ENCODE measurements around the gene BLACAT1. TPM values are rescaled to one million over a fixed set of nuclear protein-coding genes. Genes with fewer than 3 reads are reported as not detected.
A peak's percentile ranks its signal among the peaks of the same experiment; 100 is the strongest.

Gene BLACAT1
- total RNA-seq, 1 experiment from 2014 or later: 0.87 TPM

- in situ Hi-C loops (cut with HindIII; ENCODE audit: low pct_unique_long_range_greater_than_20kb, low sequenced_read_pairs): no loop called here
These were observed 17.6 kb upstream of the BLACAT1 start for GRCh38 chr1:205473475-205473874.

GRCh38 chr1:205472737-205473441 is 17.0 kb upstream of the BLACAT1 start:
- DNase-seq (ENCODE audit: low read depth, low spot score): no peak
- in situ Hi-C loops (cut with HindIII; ENCODE audit: low pct_unique_long_range_greater_than_20kb, low sequenced_read_pairs): no loop called here

More at GRCh38 chr1:205473475-205473874, 17.6 kb upstream of the BLACAT1 start:
- DNase-seq (ENCODE audit: low read depth, low spot score): no peak

GRCh38 chr1:205470131-205470530 is 14.3 kb upstream of the BLACAT1 start:
- no peak for DNase-seq (ENCODE audit: low read depth, low spot score)
- in situ Hi-C loops (cut with HindIII; ENCODE audit: low pct_unique_long_range_greater_than_20kb, low sequenced_read_pairs): no loop called here

DNA sequence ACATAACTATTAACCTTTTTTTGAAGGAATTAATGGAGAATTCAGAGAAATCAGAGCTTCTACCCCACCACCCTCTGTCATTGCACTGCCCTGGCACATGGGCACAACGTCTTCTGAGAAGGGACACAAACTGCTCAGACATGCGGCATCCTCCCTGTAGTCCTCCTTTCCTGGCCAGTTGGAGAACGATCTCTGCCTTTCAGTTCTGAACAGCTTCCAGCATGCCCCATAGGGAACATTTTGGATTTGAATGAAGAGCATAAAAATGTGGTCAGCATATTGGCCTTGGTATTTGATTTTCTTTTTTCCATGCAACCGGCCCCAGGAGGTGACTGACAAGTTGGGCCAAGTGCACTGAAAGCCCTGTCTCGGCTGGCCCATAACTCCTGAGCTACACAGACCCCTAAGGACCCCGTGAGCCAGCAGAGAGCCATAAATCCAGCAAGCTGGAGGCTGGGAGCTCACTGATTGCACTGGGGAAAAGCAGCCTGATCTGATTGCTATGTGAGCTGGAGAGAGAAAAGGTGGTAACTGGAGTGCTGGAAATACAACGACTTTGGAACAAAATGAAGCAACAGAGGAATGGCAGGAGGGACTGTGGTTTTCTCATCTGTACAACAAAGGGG is 10.9 kb upstream of the BLACAT1 start:
- in situ Hi-C loops (cut with HindIII; ENCODE audit: low pct_unique_long_range_greater_than_20kb, low sequenced_read_pairs): no loop called here
- DNase-seq (ENCODE audit: low read depth, low spot score): no peak

- in situ Hi-C loops (cut with HindIII; ENCODE audit: low pct_unique_long_range_greater_than_20kb, low sequenced_read_pairs): no loop called here
- no peak for DNase-seq (ENCODE audit: low read depth, low spot score)
These were observed 9.5 kb upstream of the BLACAT1 start for GRCh38 chr1:205465392-205465791.

GRCh38 chr1:205458777-205459566 is 3.1 kb upstream of the BLACAT1 start:
- in situ Hi-C loops (cut with HindIII; ENCODE audit: low pct_unique_long_range_greater_than_20kb, low sequenced_read_pairs): no loop called here
- peak; percentile 63 for DNase-seq (ENCODE audit: low read depth, low spot score)

DNA sequence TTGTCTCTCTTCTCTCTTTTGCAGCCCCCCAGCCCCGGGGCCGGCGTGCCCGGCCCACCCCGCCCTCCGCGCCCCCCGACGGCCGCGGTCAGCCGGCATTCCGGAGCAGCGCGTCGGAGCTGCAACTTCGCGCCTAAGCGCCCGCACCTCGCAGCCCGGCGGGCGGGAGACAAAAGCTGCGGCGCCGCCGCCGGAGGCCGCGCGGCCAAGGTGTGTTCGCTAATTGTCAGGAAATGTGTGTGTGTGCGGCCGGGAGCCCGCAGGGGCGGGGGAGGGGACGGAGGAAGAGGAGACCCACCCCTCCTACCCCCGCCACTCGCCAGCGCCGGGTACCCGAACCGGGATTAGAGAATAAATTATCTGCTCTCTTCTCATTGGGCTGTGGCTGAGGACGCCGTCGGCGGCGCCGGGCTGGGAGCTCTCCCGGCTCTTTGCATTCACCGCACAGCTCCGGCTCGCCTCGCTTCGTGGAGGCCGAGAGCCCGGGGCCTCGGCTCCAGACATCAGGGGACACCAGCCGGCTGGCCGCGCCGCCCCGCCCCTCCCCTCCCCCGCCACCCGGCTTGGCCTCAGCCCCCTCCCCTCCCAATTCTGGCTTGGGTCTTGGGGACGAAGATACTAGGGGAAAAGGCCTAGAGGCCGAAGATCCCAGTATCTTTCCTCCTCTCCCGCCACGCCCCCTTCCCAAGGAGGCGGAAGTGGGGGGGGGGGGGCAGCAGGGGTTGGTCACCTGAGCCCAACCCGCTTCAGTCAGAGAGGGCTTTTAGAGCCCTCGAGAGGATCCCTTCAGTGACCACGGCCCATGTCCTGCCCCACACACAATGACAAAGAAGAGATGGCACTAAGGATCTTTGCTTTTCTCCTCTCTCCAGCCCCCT is 1.3 kb upstream of the BLACAT1 start:
- no peak for DNase-seq (ENCODE audit: low read depth, low spot score)
- in situ Hi-C loops (cut with HindIII; ENCODE audit: low pct_unique_long_range_greater_than_20kb, low sequenced_read_pairs): no loop called here

GRCh38 chr1:205456383-205456867 is 580 bp upstream of the BLACAT1 start:
- in situ Hi-C loops (cut with HindIII; ENCODE audit: low pct_unique_long_range_greater_than_20kb, low sequenced_read_pairs): no loop called here
- no peak for DNase-seq (ENCODE audit: low read depth, low spot score)

- in situ Hi-C loops (cut with HindIII; ENCODE audit: low pct_unique_long_range_greater_than_20kb, low sequenced_read_pairs): no loop called here
- DNase-seq (ENCODE audit: low read depth, low spot score): no peak
These were observed 926 bp downstream of the BLACAT1 start for GRCh38 chr1:205454903-205455335.

DNA sequence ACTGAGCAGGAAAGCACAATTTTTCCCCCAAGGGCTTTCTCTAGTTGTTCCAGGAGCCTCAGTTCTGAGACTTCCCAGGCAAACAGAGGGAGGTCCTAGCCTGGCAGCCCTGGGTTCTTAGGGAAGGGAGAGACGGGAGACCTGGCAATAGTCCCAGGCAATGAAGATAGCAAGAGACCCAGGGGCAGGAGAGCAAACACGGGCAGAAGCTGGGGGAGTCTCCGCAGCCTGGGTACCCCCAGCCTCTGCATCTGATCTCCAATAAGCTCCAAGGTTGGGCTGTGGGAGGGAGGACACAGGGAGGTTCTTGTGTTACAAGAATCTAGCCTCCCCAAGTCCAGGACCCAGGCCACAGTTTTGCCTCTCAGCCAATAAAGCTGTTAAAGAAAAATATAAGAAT is 2.4 kb downstream of the BLACAT1 start:
- in situ Hi-C loops (cut with HindIII; ENCODE audit: low pct_unique_long_range_greater_than_20kb, low sequenced_read_pairs): no loop called here
- no peak for DNase-seq (ENCODE audit: low read depth, low spot score)

DNA sequence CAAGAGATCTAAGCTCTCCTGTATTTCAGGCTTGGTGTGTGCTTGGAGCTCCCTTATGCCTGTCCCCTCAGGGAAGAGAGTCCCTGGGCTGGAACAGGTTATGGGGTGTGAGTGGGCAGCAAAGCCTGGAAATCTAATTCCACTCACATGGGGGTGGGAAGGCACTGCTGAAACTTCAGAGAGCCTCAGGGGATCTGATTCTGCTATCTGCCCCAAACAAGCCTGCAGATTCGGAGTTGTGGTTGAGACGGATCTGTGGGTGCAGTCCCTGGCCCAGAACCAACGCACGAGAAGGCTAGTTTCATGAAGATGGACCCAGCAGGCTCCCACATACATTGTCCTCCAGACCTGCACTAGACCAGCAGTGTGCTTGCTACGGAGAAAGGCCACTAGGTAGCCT is 2.9 kb downstream of the BLACAT1 start:
- in situ Hi-C loops (cut with HindIII; ENCODE audit: low pct_unique_long_range_greater_than_20kb, low sequenced_read_pairs): no loop called here
- no peak for DNase-seq (ENCODE audit: low read depth, low spot score)

DNA sequence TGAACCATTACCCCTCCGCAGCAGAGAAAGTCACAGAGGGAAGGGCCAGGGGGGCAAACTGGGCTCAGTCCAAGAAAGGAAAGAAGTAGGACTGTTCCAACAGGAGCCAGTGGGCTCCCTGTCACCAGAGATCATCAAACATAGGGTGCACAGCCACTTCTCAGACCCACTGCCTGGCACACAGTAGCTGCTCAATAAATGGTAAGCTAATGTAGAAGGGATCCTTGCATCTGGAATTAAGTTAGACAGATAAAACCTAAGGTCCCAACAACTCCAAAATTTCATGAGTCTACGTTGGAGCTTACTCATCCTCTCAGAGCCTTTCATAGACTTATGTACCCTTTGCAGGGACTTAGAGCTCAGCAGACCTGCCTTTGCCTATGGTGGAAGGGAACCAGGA is 3.5 kb downstream of the BLACAT1 start:
- in situ Hi-C loops (cut with HindIII; ENCODE audit: low pct_unique_long_range_greater_than_20kb, low sequenced_read_pairs): no loop called here
- no peak for DNase-seq (ENCODE audit: low read depth, low spot score)

GRCh38 chr1:205451759-205452164 is 4.1 kb downstream of the BLACAT1 start:
- no peak for DNase-seq (ENCODE audit: low read depth, low spot score)
- in situ Hi-C loops (cut with HindIII; ENCODE audit: low pct_unique_long_range_greater_than_20kb, low sequenced_read_pairs): no loop called here

DNA sequence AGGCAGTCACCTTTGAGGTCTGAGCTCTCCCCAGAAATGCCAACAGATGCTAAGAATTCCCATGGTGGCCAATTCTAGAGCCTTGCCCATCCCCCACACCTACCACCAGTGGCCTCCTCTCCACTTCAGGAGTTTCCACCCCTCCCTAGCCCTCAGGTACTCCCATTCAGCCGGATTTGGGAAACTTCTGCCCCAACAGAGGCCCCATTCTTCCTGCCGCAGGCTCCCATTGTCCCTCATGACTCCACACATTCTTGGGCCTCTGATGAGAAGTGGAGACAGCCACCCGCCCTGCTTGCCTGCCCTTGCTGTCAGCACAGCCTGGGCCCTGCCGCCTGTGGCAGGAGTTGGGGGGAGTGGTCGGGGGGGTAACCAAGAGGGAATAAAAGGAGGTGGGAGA is 4.6 kb downstream of the BLACAT1 start:
- DNase-seq (ENCODE audit: low read depth, low spot score): peak; percentile 75
- in situ Hi-C loops (cut with HindIII; ENCODE audit: low pct_unique_long_range_greater_than_20kb, low sequenced_read_pairs): no loop called here

GRCh38 chr1:205450448-205450847 is 5.4 kb downstream of the BLACAT1 start:
- DNase-seq (ENCODE audit: low read depth, low spot score): no peak
- in situ Hi-C loops (cut with HindIII; ENCODE audit: low pct_unique_long_range_greater_than_20kb, low sequenced_read_pairs): no loop called here

GRCh38 chr1:205449750-205450443 is 5.9 kb downstream of the BLACAT1 start:
- DNase-seq (ENCODE audit: low read depth, low spot score): peak; percentile 93
- in situ Hi-C loops (cut with HindIII; ENCODE audit: low pct_unique_long_range_greater_than_20kb, low sequenced_read_pairs): no loop called here

GRCh38 chr1:205449254-205449749 is 6.5 kb downstream of the BLACAT1 start:
- DNase-seq (ENCODE audit: low read depth, low spot score): no peak
- in situ Hi-C loops (cut with HindIII; ENCODE audit: low pct_unique_long_range_greater_than_20kb, low sequenced_read_pairs): no loop called here
